HG02852 (cell line): ENCODE data around the gene VPS16.
A peak's percentile ranks its signal among the peaks of the same experiment; 100 is the strongest.

Source experiments
- ATAC-seq: cut with Tn5 transposase; IDR thresholded peaks from one replicate; pipeline ENCODE4 v1.9.1; 2021; ENCODE audit warnings: mild to moderate bottlenecking, moderate library complexity; ENCODE audit not compliant: unreplicated experiment

The VPS16 gene

GRCh38 chr20:2840138-2840966 is at the start of gene VPS16, which contains the start of gene PCED1A:
Gene VPS16 (plus strand): TSS chr20:2840745. CDS start chr20:2840775, 30 bp downstream.
Gene PCED1A (minus strand): TSS chr20:2840655. CDS start chr20:2839912, 743 bp downstream.
- ATAC-seq = peak; percentile 94

GRCh38 chr20:2793471-2793870 is 47.1 kb upstream of the VPS16 start:
- no peak for ATAC-seq

GRCh38 chr20:2794202-2794748 is 46.3 kb upstream of the VPS16 start:
- ATAC-seq = no peak

GRCh38 chr20:2794866-2795447 is 45.6 kb upstream of the VPS16 start:
- ATAC-seq = no peak

- no peak for ATAC-seq
These were observed 45.1 kb upstream of the VPS16 start for GRCh38 chr20:2795451-2795850.

- no peak for ATAC-seq
These were observed 44.4 kb upstream of the VPS16 start for GRCh38 chr20:2796011-2796660.

- no peak for ATAC-seq
These were observed 43.2 kb upstream of the VPS16 start for GRCh38 chr20:2797136-2797983.

- no peak for ATAC-seq
These were observed 42.3 kb upstream of the VPS16 start for GRCh38 chr20:2798095-2798805.

- no peak for ATAC-seq
These were observed 41.7 kb upstream of the VPS16 start for GRCh38 chr20:2798814-2799213.

- ATAC-seq = no peak
These were observed 41.3 kb upstream of the VPS16 start for GRCh38 chr20:2799271-2799670.

GRCh38 chr20:2799688-2800520 is 40.6 kb upstream of the VPS16 start:
- no peak for ATAC-seq

GRCh38 chr20:2800521-2801285 is 39.8 kb upstream of the VPS16 start, which contains the start of gene CPXM1:
Gene CPXM1 (minus strand): TSS chr20:2800627. CDS start chr20:2800572, 55 bp downstream.
- no peak for ATAC-seq

GRCh38 chr20:2801286-2801728 is 39.2 kb upstream of the VPS16 start:
- ATAC-seq = no peak

- no peak for ATAC-seq
These were observed 36.3 kb upstream of the VPS16 start for GRCh38 chr20:2804041-2804828.

- ATAC-seq = no peak
These were observed 35.5 kb upstream of the VPS16 start for GRCh38 chr20:2804852-2805688.

- no peak for ATAC-seq
These were observed 34.7 kb upstream of the VPS16 start for GRCh38 chr20:2805689-2806350.
